Measurements from ENCODE around the gene KMT2B.

The KMT2B gene

DNA sequence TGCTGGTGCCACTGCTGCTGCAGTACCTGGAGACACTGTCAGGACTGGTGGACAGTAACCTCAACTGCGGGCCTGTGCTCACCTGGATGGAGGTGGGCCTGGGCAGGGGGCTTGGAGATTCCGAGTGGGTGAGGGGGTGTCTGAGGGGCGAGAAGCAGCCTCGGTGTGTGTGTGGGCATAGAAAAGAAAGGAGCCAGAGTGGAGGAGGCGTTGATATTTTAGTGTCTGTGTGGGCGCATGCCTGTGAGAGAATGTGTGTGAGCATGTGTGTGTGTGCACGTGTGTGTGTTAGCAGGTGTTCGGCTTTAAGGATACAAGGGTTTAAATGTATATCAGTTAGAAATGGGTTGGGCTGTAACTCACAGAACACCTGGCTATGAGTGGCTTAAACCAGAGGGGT is 61.2 kb downstream of the KMT2B start:
- TF ChIP-seq EZH2 (IDR thresholded peaks at IDR 0.05): no peak
- TF ChIP-seq FOXP2 (optimal IDR thresholded peaks at IDR 0.05; ENCODE audit: control extremely low read depth, extremely low read length, insufficient read depth): no peak
- TF ChIP-seq POLR2AphosphoS5 (IDR thresholded peaks at IDR 0.05; ENCODE audit: borderline replicate concordance, low read depth, low read length): no peak
- Histone ChIP-seq H3K27ac (no peak overlapping the region), H3K36me3 (ENCODE audit: insufficient read depth, low read length) (no peaks in the 10 kb centered on the region; the same call in 1 of the 2 replicates), H3K4me3 (no peak overlapping the region), H3K9me3 (ENCODE audit: low read depth, low read length) (no peaks in the 10 kb centered on the region), H3K9ac (ENCODE audit: insufficient read length) (no peak overlapping the region)
- no peak for DNase-seq (ENCODE audit: low read depth, low spot score)

DNA sequence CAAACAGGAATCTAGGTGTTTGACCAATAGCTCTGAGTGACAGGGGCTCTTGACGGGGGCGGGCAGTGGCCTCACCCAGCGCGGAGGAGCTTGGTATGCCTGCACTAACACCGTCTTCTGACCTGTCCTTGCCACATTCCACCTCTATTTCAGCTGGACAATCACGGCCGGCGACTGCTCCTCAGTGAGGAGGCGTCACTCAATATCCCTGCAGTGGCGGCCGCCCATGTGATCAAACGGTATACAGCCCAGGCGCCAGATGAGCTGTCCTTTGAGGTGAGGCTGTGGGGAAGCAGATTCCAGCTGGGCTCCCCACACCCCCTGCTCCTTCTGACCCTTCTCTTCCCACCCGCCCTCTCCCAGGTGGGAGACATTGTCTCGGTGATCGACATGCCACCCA is 62.3 kb downstream of the KMT2B start:
- DNase-seq (ENCODE audit: low read depth, low spot score): no peak
- no peaks in the 10 kb centered on the region; the same call in 1 of the 2 replicates for H3K36me3 ChIP-seq (ENCODE audit: insufficient read depth, low read length)
- H3K9me3 ChIP-seq (ENCODE audit: low read depth, low read length): no peaks in the 10 kb centered on the region
- no peak for TF ChIP-seq FOXP2 (optimal IDR thresholded peaks at IDR 0.05; ENCODE audit: control extremely low read depth, extremely low read length, insufficient read depth)
- no peak for TF ChIP-seq EZH2 (IDR thresholded peaks at IDR 0.05)
- no peak for TF ChIP-seq POLR2AphosphoS5 (IDR thresholded peaks at IDR 0.05; ENCODE audit: borderline replicate concordance, low read depth, low read length)
- no peak overlapping the region for H3K9ac ChIP-seq (ENCODE audit: insufficient read length)
- H3K4me3 ChIP-seq: no peak overlapping the region
- no peak overlapping the region for H3K27ac ChIP-seq

DNA sequence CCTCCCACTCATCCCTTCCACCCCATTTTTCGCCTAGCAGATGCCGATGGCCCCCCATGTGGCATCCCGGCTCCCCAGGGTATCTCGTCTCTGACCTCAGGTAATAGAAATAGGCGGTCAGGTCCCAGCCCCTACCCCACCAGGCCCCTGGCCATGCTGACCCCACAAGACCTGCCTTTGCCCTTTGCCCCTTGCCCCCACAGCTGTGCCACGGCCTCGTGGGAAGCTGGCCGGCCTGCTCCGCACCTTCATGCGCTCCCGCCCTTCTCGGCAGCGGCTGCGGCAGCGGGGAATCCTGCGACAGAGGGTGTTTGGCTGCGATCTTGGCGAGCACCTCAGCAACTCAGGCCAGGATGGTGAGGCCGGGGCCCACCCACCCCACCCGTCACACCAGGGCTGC is 62.9 kb downstream of the KMT2B start:
- no peak for DNase-seq (ENCODE audit: low read depth, low spot score)
- no peak overlapping the region for H3K9ac ChIP-seq (ENCODE audit: insufficient read length)
- no peak overlapping the region for H3K27ac ChIP-seq
- TF ChIP-seq POLR2AphosphoS5 (IDR thresholded peaks at IDR 0.05; ENCODE audit: borderline replicate concordance, low read depth, low read length): no peak
- no peak overlapping the region for H3K4me3 ChIP-seq
- H3K36me3 ChIP-seq (ENCODE audit: insufficient read depth, low read length): no peaks in the 10 kb centered on the region; the same call in 1 of the 2 replicates
- no peaks in the 10 kb centered on the region for H3K9me3 ChIP-seq (ENCODE audit: low read depth, low read length)

DNA sequence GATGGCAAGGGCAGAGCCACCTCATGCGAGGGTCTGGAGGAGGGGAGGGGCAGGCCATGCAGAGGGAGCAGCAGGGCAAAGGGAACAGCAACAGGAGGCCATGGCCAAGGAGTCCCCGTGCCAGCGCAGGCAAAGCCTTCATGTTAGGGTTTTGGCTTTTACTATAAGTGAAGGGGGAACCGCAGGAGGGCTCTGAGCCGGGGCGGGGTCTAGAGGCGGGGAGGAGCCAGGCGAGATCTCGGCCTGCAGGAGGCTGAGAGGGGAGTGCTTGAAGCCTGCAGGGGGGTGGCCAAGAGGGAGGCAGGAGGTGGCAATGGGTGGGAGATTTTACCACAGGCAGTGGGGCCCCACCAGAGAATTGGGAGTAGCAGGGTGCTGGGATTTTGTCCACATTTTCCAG is 63.8 kb downstream of the KMT2B start:
- no peak for DNase-seq (ENCODE audit: low read depth, low spot score)
- TF ChIP-seq FOXP2 (optimal IDR thresholded peaks at IDR 0.05; ENCODE audit: control extremely low read depth, extremely low read length, insufficient read depth) (no peak), EZH2 (IDR thresholded peaks at IDR 0.05) (no peak), POLR2AphosphoS5 (IDR thresholded peaks at IDR 0.05; ENCODE audit: borderline replicate concordance, low read depth, low read length) (no peak)
- H3K27ac ChIP-seq: no peak overlapping the region
- H3K9me3 ChIP-seq (ENCODE audit: low read depth, low read length): no peaks in the 10 kb centered on the region
- H3K36me3 ChIP-seq (ENCODE audit: insufficient read depth, low read length): no peaks in the 10 kb centered on the region; the same call in 1 of the 2 replicates
- H3K4me3 ChIP-seq: no peak overlapping the region
- no peak overlapping the region for H3K9ac ChIP-seq (ENCODE audit: insufficient read length)

DNA sequence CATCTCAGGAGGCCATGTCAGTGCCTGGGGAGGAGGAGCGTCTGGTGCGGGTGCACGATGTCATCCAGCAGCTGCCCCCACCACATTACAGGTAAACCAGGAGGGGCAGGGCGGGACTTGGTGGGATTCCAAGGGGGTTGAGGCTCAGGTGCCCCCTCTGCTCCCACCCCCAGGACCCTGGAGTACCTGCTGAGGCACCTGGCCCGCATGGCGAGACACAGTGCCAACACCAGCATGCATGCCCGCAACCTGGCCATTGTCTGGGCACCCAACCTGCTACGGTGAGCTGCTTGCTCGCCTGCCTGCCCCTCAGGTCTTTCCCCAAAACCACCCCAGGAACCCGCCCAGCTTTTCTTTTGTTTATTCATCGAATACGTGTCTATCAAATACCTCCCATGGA is 64.8 kb downstream of the KMT2B start:
- Histone ChIP-seq H3K9ac (ENCODE audit: insufficient read length) (no peak overlapping the region), H3K4me3 (no peak overlapping the region), H3K9me3 (ENCODE audit: low read depth, low read length) (no peaks in the 10 kb centered on the region), H3K27ac (no peak overlapping the region), H3K36me3 (ENCODE audit: insufficient read depth, low read length) (no peaks in the 10 kb centered on the region; the same call in 1 of the 2 replicates)
- TF ChIP-seq EZH2 (IDR thresholded peaks at IDR 0.05) (no peak), POLR2AphosphoS5 (IDR thresholded peaks at IDR 0.05; ENCODE audit: borderline replicate concordance, low read depth, low read length) (no peak), FOXP2 (optimal IDR thresholded peaks at IDR 0.05; ENCODE audit: control extremely low read depth, extremely low read length, insufficient read depth) (no peak)
- no peak for DNase-seq (ENCODE audit: low read depth, low spot score)

DNA sequence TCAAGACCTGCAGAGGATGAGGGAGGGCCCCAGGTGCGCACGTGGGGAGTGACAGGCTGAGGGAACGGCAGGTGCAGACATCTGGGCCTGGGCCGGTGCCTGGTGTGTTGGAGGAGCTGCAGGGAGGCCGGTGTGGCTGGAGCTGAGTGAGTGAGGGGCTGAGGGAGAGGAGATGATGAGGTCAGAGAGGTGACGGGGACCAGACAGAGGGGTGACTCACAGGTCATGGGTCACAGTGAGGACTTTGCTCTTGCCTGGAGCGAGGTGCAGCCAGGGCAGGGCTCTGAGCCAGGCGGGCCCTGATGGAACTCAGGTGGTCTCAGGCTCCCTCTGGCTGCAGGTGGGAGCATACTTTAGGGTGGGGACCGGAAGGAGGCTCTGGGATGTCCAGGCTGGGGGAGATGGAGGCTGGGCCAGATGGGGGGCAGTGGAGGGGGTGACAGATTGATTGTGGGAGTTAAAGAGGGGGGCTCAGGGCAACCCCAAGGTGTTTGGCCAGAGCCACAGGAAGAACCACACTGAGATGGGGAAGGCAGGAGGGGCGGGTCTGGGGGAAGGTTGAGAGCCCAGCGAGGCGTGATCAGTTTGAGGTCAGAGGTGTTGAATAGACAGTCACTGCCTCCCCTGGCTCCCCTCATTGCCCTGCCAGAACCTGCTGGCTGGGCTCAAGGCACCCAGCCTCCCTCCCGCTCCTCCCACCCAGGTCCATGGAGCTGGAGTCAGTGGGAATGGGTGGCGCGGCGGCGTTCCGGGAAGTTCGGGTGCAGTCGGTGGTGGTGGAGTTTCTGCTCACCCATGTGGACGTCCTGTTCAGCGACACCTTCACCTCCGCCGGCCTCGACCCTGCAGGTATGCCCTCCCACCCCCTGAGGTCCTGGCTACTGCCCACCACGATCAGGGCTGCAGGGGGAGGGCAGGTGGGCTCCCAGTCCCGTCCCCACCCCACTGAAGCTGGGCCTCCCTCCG is 65.9 kb downstream of the KMT2B start:
- no peak for TF ChIP-seq EZH2 (IDR thresholded peaks at IDR 0.05)
- no peak for TF ChIP-seq POLR2AphosphoS5 (IDR thresholded peaks at IDR 0.05; ENCODE audit: borderline replicate concordance, low read depth, low read length)
- no peak for DNase-seq (ENCODE audit: low read depth, low spot score)
- H3K27ac ChIP-seq: no peak overlapping the region
- no peak overlapping the region for H3K9ac ChIP-seq (ENCODE audit: insufficient read length)
- no peaks in the 10 kb centered on the region for H3K9me3 ChIP-seq (ENCODE audit: low read depth, low read length)
- H3K4me3 ChIP-seq: no peak overlapping the region
- no peaks in the 10 kb centered on the region; the same call in 1 of the 2 replicates for H3K36me3 ChIP-seq (ENCODE audit: insufficient read depth, low read length)

DNA sequence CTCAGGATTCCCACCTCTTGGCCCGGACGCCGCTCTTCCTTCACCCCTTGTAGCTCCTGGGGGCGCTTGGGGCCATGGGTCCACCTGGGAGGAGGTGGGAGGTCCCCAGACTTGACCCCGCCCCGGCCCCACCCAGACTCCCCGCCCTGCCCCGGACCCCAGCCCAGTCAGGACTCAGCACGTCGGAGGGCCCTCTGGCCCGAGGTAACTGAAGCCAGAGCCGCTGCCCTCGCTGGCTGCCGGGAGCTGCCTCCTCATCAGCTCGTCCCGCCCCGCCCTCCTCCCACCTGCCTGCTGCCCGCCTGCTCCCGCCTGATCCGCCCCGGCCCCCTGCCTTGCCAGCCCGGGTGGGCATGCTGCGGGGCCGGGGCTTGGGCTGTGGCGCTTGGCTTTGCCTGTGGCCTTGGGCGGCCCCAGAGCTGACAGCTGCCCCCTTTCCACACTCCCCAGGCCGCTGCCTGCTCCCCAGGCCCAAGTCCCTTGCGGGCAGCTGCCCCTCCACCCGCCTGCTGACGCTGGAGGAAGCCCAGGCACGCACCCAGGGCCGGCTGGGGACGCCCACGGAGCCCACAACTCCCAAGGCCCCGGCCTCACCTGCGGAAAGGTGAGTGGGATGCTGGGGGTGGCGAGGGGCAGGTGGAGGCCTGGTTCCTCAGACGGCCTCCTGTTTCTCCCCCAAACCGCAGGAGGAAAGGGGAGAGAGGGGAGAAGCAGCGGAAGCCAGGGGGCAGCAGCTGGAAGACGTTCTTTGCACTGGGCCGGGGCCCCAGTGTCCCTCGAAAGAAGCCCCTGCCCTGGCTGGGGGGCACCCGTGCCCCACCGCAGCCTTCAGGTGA is 66.9 kb downstream of the KMT2B start:
- TF ChIP-seq POLR2AphosphoS5 (IDR thresholded peaks at IDR 0.05; ENCODE audit: borderline replicate concordance, low read depth, low read length): no peak
- TF ChIP-seq EZH2 (IDR thresholded peaks at IDR 0.05): no peak
- no peak for TF ChIP-seq FOXP2 (optimal IDR thresholded peaks at IDR 0.05; ENCODE audit: control extremely low read depth, extremely low read length, insufficient read depth)
- Histone ChIP-seq H3K36me3 (ENCODE audit: insufficient read depth, low read length) (no peaks in the 10 kb centered on the region; the same call in 1 of the 2 replicates), H3K27ac (no peak overlapping the region), H3K4me3 (no peak overlapping the region), H3K9me3 (ENCODE audit: low read depth, low read length) (no peaks in the 10 kb centered on the region), H3K9ac (ENCODE audit: insufficient read length) (no peak overlapping the region)
- no peak for DNase-seq (ENCODE audit: low read depth, low spot score)

DNA sequence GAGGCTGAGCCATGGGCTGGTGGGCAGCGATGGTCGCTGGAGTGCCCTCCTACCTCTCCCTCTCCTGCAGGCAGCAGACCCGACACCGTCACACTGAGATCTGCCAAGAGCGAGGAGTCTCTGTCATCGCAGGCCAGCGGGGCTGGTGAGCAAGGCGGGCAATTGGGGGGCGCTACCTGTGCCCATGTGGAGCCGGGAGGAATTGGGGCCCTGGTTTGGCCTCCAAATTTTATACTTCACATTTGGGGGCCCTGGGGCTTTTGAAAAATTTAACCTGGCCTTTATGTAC is 67.5 kb downstream of the KMT2B start:
- no peak overlapping the region for H3K4me3 ChIP-seq
- DNase-seq (ENCODE audit: low read depth, low spot score): no peak
- H3K9ac ChIP-seq (ENCODE audit: insufficient read length): no peak overlapping the region
- H3K36me3 ChIP-seq (ENCODE audit: insufficient read depth, low read length): no peaks in the 10 kb centered on the region; the same call in 1 of the 2 replicates
- H3K9me3 ChIP-seq (ENCODE audit: low read depth, low read length): no peaks in the 10 kb centered on the region
- H3K27ac ChIP-seq: no peak overlapping the region
- TF ChIP-seq POLR2AphosphoS5 (IDR thresholded peaks at IDR 0.05; ENCODE audit: borderline replicate concordance, low read depth, low read length) (no peak), EZH2 (IDR thresholded peaks at IDR 0.05) (no peak), FOXP2 (optimal IDR thresholded peaks at IDR 0.05; ENCODE audit: control extremely low read depth, extremely low read length, insufficient read depth) (no peak)

Measured in SK-N-MC (cell line).